HK-2 (cell line): ENCODE data around the gene MREG.
A peak's percentile ranks its signal among the peaks of the same experiment; 100 is the strongest.

Source experiments
- DNase-seq: peaks from one replicate; pipeline ENCODE4 v3.0.0-alpha.2; 2018; ENCODE audit not compliant: unreplicated experiment

The MREG gene

DNA sequence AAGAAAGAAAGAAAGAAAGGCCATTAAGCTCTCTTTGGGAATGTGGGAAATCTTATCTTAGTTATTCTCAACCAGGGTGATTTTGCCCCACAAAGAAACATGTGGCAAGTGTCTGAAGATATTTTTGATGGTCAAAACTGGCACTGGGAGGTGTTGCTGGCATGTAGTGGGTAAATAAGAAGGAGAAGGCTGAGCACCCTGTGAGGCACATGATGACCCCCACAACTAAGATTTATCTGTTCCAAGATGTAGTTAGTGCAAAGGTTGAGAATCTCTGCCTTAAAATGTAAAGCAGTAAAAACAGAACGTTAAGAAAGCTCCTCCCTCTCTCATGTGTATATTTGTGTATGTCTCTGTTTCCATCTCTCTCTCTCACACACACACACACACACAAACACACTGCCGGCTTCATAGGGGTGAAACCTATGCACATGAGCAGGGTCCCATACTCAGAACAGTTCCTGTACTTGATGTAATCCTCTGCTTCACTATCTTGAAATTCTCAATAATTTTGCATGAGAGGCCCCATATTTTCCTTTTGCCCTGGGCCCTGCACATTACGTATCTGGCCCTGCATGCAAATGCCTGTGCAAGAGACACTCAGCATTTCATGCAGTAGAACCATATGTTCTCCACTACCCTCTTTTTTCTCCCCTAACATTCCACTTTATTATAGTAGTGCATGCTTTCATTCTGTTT lies 94.3 kb downstream of the MREG start:
- no peak for DNase-seq

DNA sequence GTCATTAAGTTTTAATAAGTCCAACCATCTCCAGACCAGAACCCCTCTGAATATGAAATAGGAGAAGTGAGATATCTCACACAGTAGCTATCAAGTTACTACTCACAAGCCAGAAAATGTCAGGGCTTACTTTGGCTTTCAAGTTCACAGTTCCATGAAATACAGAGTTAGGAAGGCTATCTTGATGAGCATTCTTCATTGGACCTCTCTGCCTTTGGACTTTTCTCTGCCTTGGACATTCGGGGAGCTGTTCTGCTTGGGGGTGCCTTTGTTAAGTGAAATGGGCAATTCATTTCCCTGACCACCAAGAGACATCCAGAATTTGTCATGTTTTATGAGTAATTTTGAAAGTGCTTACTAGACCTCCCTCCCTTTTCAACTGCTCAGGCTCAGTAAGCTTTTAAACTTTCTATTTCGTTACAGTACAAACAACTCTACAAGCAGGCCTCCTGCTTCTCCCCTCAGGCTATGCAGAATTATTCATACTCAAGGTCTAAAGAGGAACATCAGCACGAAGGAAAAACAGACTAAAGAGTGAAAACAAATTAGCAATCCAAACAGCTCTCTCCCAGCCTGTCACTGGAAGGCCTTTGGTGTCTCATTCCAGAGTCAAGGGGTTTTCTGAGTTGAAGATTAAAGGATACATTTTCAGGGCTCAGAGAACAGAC lies 95.3 kb downstream of the MREG start:
- DNase-seq: no peak

DNA sequence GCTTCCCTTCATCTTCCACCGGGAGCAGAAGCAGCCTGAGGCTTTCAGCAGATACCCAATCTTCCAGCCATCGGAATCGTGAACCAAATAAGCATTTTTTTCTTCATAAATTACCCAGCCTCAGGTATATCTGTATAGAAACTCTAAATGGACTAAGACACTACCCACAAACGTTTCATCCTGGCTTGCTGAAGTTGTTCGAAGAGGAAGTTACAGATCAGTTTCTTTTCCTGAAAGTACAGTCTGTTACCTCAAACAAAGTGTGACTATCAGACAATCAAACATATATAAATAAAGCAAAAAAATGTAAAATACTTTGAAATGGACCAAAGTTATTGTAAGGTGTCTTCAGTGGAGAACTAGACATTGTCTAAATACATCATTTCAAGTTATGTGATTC lies 97.9 kb downstream of the MREG start:
- DNase-seq: no peak

DNA sequence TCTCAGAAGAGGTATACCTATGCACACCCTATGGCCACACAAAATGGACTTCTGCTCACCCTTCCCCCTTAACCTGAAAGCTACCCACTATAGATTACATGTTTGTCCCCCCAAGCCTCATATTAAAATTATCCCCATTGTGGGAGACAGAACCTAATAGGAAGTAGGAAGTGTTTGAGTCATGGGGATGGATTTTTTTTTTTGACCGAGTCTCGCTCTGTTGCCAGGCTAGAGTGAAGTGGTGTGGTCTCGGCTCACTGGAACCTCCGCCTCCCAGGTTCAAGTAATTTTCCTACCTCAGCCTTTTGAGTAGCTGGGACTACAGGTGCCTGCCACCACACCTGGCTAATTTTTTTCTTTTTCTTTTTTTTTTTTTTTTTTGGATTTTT lies 98.6 kb downstream of the MREG start:
- no peak for DNase-seq

DNA sequence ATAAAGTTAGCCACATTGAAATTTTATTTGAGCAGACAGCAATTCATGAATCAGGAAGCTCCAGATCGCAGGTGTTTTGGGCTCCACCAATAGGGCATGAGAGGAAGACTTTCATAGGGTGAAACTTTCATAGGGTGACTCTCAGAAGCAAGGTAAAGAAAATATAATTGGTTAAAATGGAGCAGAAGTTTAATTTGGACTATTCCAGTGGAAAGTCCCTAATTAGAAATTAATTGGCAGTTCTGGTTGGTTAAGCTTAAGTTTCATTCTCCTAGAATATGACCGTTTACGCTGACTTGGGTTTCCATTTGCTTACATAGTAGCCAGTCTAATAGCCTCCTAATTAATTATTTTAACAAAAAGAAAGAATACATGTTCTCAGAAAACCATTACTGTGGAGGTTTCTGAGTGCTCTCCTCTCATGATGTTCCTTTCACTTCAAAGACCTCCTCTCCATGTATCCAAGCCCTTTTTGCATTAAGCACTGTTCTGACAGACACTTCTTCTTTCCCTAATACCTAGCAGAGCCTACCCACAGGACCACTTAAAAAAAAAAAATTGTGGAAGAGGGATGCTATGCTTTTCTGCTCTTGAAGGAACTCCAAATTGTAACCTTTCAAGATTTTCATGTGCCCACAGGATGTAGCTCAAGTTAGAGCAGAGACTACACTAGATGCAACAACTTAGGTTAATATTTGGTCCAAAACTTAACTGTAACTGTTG lies 99.1 kb downstream of the MREG start:
- no peak for DNase-seq

DNA sequence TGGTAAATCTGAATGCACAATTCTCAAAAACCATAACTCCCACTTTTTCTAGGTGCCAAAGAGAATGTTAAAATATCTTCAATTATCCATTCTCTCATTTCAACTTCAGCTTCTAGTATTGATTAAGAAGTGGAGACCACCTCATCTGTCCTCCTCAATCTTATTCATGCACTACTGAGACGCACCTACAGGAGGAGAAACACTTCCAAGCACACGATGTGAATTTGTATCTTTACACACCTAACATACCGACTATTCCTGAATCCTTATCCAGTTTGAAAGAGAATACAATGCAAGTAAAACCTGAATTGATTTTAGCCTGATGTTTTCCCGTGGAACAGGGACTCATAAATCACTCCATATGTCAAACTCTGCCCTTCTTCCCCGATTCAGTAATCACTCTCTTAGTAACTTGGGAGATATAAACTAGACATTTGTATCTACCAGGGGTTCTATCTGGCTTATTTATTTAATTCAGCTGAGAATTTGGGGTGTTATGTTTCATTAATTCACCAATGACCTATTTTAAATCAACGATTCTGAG lies 101.0 kb downstream of the MREG start:
- DNase-seq: no peak

DNA sequence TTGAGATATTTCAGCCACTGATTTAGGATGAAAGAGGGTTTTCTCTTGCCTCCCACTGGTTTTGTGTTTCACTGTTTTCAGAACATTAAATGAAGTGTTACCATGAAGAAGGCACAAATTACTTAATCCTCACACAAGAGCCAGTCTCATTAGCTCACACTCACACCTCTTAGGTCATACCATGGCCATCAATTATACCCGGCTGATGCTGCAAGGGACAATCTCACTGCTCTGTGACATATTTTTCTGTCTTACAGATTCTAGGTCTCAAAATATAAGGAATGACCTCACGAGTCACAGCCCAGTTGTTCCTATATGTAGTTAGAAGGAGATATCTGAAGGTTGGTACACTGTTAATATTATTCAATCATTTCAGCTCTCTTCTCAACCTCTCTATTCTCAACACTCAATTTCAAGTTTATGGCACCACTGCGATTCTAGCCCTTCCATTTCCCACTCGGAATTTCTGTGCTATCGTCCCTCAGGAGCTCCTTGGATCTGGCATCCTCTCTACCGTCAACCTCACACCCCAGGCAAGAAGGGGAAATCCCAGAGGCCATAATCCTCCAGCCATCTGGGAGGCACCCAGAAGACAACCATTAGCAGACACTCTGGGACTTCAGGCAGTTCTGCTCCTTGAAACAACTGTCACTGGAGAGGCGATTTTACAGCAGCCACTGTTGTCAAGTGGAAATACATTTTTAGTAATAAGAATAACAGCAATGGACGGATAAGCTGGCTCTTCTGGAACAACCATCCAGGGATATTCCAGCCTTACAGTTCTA lies 101.9 kb downstream of the MREG start:
- DNase-seq: no peak

DNA sequence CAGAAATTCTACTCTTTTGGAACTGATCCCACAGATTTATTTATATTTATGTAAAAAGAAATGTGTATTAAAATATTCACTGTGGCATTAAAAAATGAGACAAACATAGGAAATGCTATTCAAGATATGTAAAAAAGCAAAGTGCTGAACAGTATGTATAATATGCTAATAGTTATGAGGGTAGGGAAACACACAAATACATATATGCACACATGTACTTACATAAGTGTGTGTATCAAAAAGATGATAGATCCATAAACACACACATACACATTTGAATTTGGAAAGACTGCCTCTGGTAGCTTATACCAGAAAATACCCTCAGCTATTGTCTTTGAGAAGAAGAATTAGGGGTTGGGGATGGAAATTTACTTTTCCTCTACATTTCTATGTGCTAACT lies 103.2 kb downstream of the MREG start:
- no peak for DNase-seq

DNA sequence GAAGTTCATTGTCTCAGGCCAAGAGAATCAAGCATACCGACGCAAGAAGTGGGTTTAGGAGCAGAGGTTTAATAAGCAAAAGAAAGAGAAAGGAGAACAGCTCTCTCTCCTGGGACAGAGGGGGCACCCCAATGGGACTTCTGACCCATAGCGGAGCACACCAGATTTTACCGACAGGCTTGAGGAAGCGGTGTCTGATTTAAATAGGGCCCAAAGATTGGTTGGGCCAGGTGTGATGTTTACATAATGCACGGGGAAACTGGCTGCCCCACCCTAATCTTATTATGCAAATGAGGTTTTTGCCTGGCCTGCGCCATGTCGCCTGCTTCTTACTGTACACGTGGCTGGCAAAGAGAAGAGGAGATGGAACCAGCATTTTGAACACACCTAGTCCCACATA lies 106.2 kb downstream of the MREG start:
- DNase-seq: no peak

DNA sequence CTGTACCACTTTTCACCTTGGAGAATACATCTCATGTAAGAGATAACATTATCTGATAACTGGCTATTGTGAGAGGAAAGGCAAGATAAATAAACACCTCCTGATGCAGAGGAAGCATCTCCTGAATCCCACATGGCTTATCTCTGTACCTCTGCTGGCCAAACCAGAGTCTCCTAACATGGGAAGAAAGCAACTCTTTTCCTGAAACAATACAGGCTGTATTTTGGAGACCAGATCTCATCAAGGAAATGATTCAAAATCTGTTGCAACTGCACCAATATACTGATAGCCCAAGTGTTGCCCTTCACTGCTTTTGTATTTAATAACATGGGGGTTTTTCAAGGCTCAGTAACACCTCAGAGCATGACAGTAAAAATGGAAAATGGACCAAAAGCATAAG lies 106.9 kb downstream of the MREG start:
- no peak for DNase-seq

DNA sequence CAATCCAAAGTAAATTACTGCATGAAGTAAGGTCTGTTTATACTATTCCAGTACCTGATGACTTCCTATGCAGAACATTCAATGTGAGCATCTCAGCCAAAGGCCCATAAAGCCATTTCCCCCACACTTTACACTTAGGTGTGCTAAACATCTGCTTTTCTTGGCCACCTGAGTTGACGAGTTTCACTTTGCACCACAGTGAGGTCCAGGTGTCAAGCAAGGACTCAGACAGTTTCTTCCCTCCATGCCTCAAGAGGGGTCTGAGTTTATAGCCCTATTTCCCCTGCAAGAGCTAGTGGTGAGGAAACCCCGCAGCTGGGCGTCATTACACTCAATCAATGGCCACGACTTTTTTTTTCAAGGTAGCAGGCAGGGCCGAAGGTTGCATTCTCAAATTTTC lies 107.7 kb downstream of the MREG start:
- DNase-seq: no peak

DNA sequence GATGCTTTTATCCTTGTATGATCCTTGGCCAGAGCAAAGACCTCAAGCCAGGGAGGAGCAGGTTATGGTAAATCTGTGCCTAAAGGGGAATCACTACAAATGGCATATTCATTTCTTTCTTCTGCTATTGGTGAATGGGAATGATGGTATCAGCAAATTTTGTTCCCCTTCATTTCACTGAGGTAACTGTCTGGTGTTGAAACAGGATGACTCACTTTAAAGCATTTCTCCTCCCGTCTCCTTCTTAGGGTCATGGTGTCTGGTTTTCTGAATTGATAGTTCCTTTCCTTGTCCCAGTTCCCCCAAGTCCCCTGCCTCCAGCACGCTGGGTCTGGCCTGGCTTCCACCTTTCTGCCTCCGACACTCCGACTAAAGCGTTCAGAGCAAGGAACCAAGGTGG lies 109.2 kb downstream of the MREG start:
- peak; percentile 16 for DNase-seq

DNA sequence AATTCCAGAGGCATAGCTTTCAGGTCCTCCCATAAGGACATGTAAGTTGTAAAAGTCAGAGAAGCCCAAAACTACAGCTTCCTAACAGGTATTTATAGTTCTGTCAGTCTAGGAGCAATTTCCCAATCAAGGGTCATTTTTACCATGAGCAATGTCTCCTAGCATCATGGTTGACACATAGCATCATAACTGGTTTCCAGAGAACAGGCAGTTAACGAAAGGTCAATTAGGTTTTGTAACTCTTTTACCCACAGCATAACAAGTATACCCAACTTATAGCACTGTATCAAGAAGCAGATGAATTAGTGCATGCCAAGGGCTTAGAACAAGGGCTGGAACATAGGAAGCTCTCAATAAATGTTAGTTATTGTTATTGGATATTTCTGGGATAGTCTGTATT lies 110.1 kb downstream of the MREG start:
- DNase-seq: no peak

DNA sequence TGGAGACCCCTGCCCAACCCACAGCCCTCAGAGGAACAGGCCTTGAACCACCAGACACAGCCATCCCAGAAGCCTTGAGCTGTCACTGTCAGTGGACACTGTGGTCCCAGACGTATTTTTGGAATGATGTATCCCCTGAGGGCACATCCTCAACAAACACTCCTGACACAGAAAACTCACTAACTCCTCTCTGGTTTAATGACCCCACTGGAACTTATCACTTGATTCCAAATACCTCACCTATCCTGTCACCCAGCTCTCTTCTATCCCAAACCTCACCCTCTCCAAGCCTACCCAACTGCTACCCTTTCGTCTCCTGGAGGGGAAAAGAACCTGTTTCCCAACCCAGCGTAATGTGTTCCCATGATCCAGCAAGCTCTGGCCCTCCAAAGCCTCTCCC lies 111.6 kb downstream of the MREG start:
- DNase-seq: no peak

DNA sequence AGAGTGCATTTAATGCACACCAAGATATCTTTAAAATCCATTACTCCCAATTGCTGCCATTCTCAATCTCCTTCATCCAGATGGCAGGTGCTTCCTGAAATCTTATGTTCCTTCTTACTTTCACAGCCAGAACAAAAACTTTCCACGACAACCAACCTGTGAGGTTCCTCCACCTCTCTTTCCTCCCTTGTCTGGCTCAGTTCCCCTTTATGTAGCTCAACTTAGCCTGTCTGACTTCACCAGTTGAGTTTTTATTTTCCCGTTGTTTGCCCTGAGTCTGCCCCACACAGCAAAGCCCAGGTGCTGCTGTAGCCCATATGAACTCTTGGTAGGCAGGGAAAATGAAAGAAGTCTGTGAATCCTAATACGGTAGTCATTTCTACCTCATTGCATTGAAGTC lies 112.5 kb downstream of the MREG start:
- DNase-seq: no peak

DNA sequence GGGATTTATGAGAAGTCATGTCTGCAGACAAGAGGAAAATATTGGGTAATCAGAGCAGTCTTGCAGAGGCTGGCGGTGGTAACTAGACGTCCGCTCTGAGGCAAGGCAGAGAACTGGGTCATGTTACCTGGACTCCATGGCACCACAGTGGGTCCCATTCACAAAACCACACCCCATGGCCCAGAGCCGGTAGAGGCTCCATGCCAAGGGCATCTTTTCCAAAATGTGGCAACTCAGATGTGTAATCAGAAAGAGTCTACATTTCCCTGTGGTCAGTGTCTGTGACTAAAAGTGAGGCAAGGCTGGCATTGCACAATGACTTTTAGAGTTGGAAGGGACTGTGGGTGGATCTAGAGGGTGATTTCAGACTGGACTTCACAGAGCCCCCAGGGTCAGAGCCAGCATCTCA lies 113.1 kb downstream of the MREG start:
- no peak for DNase-seq

DNA sequence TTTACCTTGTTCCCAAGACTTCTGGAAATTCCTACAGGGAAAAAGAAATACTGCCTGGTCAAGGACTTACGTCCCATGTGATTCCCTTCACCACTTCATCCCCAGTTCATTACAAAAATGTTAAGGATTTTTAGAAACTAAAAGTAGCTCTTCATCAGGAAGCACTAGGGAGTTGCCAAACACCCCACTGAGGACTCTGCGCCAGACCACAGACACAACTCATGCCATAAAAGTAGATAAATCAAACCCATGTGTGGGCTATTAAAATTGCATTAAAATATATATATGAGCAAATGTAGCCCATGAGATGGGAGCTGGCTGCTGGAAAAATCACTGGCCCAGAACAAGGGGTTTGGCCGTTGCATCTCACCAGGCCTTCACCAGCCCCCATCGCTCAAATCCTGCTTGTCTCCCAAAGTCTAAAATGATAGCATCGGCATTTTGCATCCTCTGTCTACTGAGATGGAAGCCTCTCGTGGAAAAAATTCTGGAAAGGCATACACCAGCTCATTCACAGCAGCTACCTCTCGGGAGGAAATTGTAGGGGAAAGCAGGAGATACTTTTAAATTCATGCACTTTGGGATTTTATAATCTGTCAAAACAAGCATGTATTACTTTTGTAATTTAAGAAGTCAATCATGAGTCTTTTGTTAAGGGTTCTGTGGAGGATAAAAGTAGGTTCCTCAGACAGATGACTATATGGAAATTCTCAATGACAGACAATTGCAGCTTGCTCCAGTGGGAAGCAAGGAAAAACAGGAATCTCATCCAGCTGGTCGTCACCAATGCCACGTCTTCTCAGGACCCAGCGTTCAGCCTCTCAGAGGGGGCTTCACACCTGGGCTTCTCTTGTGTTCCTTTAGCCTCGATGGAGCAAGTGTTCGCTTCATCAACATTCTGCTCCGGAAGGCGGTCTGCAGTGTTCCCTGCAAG lies 113.9 kb downstream of the MREG start:
- no peak for DNase-seq

DNA sequence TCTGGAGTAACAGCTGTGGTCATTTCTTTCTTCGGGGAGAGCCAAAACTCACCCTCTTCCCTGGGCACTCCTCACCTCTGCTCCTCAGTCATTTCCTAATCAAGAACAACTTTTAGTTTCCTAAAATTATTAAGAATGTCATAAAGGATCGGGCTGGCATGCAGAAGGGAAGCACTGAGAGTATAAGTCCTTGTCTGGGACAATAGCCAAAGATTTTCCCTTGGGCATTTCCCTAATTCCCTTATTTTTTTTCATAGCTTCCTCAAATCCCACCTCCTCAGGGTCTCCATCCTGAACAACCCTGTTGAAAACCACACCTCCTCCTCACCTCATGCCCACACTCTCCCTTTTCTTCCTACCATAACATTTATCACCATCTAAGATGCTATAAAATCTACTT lies 115.0 kb downstream of the MREG start:
- DNase-seq: no peak

DNA sequence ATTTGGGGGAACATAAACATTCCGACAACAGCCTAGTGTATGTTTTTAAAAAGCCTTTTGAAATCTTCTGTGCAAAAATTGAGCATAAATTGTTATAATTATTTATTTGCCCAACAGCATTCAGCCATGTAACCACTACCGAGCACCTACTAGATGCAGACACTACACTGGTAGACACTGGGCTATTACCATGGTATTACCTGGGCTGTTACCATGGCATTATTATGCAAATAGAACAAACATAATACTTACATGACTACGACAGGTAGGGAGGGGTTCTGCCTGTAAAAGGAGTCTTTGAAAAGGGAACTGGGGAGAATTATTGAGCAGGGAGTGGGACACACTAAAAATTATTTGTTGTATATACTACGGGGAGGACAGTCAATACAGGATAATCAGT lies 116.4 kb downstream of the MREG start:
- no peak for DNase-seq

DNA sequence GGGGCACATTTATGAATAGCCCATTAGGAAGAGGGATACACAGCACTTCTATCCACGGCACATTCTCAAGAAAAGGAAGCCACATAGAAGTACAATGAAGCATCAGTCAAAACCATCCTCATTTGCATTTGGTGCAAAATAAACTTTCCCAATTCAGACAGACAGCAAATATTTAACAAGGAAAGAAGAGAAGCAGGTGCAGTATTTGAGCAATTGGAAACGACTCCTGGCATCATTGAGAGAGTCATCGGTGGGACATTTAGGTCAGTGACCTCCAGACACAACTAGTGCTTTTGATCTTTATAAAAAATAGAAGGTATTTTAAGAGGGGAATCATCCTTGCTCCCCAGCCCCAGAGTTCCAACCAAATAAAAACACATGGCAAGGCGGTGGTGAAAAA lies 118.0 kb downstream of the MREG start:
- DNase-seq: no peak
